CD4-positive, alpha-beta T cell treated with Interleukin-15 for 4 hours (primary cell): Measurements from ENCODE around the gene SETBP1.
A peak's percentile ranks its signal among the peaks of the same experiment; 100 is the strongest.
"Not testable (repeated sequence)": the region's sequence is repeated elsewhere in the genome, so short reads cannot be mapped to it uniquely, and the experiment has no call there.

Source experiments
- DNase-seq: peaks from one replicate; pipeline ENCODE4 v3.0.0-alpha.2; 2020; ENCODE audit warnings: low spot score

SETBP1 gene

DNA sequence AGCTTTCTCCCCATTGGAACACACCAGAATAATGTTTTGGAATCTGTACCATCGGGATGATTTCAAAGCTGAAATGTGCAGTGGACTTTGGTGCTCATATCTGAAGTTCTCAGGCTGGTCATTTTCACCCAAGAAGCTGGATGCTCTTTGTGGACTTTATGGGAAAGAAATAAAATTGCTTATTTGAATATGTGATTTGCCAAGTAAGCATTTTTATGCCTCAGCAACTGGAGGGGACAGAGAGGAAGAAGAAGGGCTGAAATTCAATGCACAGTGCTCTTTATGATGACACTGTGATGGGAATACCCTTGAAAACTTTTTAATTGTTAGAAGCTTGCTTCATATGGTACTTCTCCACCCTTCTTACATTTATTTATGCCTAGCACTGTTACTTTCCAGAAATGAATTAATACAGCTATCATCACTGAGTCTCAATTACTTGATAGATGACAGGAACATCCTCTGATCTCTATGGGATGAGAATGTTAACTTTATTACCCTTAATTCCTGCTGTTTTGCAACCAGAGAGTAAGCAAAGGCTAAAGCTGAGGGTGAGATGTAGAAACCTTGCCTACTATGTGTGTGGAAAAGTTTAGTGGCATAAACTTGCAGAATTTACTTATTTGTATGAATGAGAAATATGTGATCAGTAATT lies 23.6 kb downstream of the SETBP1 start:
- no peak for DNase-seq

DNA sequence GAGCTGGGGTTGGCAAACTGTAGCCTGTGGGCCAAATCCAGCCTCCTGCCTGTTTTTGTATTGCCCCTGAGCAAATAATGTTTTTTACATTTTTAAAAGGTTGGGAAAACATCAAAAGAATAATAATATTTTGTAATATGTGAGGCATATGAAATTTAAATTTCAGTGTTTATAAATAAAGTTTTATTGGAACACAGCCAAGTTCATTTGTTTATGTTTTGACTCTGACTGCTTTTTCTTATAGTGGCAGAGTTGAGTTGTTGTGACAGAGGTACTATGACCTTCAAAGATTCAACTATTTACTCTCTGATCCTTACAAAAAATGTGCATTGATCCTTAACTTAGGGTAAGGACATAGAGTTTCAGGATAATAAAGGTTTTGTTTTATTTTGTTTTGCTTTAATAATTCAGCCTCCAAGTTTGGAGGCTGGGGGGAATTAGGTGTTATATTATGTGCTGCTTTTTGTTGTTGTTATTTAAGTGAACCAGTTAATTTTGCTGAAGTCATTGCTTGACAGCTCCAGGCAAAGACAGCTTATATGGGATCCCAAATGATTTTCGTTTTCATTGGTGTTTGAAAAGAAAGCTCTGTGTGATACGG lies 24.5 kb downstream of the SETBP1 start:
- DNase-seq: no peak

DNA sequence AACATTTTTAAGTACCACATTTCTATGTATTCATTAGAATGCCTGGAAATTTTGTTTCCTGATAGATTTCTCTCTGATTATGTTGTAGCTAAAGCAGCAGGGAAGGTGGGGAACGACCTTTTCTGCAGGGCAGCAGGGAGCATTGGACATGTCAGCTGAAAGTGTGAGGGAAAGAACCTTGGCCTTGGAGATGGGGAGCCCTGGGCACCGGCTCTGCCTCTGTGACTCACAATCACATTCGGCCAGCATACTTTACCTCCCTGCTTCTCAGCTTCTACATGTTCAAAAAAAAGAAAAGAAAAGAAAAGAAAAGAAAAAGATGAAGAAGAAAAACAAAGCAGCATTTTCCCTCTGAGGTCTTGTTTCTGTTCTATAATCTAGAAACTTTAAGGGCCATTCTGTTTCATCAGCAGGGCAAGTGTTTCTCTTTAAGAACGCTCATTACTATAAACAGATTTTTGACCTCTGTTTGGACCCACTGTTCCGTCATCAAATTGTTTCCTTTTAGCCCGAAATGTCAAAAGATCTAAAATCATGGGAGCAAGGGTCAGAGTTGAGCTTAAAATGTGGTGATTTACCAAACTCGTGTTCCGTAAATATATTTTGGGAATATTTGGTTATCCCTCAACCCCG lies 27.9 kb downstream of the SETBP1 start:
- no peak for DNase-seq

DNA sequence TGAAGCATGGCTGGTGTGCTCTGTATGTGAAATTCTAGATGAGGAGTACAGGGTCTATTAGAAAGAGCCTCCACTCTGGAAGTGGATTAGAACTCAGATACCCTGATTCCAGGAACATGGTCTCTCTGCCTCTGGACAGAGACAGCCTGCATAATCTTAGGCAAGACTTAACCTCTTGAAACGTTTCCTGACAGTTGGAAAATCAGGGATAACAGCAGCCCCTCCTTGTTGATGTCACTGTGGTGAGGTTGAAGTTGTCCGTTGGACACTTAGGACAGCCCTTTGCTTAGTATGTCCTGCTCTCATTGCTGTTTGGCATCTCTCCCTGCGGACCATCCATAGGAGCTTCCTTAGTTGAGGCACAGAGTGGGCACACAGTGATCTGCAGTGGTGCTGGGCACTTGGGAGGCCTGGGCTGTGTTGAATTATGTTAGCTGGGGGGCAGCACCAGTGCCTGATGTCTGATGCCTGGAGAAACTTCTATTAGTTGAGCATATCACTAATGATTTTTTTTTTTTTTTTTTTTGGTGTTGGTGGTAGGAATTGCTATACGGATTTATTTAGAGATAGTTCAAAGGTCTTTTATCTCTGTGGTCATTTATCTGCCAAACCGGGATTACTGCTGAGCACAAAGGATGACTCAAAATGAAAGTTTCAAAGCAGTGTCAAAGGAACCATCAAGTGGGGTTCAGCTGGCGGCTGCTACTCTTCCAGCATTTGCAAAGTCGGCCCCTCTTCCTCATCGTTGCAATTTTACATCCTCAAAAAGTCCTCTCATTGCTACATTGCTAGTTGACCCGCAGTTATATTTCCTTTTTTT lies 28.8 kb downstream of the SETBP1 start:
- DNase-seq: no peak

DNA sequence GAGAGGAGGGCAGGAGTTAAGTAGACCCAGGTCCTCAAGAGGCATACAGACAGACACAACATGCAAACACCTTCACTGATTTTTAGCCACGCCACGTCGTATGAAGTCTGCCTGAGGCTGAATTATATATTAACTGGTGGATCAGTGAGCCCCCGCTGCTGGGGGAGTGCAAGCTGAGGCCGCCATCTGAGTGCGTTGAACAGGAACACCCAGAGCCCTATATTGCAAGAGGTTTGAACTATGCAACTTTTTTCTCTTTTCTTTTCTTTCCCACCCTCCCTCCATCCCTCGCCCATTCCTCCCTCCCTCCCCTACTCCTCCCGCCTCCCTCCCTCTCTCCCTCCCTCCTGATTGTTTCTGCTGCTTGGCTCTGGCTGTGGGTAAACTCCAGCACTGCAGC lies 30.2 kb downstream of the SETBP1 start:
- no peak for DNase-seq

DNA sequence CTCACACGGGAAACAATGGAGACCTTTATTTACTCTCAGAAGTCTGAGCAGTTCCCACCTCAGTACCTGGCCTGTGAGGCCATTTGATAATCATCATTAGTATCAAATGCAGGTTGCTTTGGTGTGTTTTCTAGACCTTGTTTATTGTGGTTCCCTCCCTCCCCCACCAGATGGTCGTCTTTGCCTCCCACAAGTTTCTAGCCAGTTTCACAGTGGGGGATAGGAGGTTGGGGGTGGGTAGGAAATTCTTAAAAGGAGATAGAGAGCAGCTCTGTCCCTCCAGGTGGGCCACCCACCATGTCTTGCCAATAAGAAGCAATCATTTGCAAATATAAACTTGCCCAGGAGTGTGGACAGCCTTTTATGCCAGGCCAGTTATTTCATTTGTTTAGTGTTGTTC lies 31.3 kb downstream of the SETBP1 start:
- no peak for DNase-seq

DNA sequence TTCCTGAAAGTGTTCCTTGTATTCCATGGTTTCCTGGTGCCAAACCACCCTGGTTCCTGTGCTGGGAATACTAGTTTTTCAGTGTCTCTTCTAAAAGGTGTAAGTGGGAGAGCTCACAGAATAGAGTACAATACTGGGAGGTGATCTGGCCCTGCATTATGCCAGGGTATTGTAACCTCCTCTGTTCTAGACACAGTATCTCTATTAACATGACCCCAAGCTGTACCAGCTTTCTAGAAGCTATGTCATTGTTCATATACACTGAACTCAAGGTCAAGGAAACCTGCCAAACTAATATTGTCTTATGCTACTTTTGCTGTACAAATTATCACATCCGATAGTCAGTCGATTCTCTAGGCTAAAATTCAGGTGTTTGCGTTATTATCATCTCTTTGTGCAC lies 32.7 kb downstream of the SETBP1 start:
- DNase-seq: no peak

DNA sequence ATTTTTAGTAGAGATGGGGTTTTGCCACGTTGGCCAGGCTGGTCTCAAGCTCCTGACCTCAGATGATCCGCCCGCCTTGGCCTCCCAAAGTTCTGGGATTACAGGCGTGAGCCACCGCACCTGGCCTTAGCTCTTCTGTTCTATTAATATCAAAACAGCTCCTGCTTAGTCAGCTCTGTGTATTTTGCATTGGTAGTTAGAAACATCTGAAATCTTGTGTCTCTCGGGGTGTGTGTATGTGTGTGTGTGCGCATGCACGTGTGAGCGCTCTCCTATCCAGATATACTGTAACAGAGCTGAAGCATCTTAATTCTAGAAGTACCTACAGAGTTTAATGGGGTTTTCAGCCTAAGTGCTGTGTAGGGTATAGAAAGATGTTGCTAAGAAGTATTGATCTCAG lies 33.7 kb downstream of the SETBP1 start:
- no peak for DNase-seq

DNA sequence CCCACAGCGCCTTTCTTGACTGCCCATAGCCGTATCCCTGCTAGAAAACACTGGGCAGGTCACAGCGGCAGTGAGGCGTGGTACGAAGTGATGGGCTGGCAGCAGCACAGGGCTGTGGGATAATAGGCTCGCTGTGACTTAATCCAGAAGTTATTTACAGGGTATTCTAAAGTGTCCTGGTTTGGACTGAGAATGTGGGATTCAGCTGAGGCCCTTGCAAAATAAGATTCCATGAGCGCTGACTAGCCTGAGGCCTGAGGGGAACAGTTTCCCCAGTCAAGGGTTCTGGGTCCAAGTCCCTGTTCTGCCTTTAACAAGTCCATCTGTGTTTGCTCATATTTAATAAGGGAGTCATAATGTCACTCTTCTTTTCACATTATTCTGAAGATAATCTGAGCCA lies 34.6 kb downstream of the SETBP1 start:
- no peak for DNase-seq

DNA sequence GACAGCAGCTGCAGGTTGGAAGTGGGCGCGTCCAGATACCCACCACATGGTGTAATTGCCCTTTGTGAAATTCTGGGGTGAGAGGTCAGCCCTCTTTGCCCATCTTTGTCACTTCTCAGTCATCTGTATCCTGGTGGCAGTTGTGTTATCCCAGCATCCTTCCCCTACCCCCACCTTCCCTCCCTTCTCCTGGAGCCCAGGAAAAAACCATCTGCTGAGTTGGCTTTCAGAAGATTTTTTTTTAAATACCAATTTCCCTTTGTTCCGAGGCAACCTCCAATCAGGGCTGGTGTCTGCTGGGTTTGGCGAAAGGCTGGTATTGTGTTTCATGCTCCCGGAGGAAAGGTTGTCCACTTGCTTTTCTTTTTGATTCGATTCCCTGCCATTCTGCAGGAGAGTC lies 35.2 kb downstream of the SETBP1 start:
- no peak for DNase-seq

DNA sequence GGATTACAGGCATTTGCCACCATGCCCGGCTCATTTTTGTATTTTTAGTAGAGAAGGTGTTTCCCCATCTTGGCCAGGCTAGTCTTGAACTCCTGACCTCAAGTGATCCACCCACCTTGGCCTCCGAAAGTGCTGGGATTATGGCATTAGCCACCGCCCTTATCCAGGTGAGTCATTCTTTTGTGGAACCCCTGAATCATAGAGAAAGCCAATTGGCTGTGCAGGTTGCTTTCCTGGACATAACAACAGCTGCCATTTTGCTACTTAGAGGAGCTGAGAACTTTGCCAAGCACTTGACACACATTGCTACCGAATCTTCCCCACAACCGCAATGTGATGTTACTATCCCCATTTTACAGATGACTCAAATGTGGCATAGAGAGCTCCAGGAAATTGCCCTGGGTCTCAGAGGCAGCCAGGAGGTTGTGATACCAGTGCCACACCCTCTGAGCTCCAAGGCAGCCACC lies 36.0 kb downstream of the SETBP1 start:
- peak; percentile 50 for DNase-seq

DNA sequence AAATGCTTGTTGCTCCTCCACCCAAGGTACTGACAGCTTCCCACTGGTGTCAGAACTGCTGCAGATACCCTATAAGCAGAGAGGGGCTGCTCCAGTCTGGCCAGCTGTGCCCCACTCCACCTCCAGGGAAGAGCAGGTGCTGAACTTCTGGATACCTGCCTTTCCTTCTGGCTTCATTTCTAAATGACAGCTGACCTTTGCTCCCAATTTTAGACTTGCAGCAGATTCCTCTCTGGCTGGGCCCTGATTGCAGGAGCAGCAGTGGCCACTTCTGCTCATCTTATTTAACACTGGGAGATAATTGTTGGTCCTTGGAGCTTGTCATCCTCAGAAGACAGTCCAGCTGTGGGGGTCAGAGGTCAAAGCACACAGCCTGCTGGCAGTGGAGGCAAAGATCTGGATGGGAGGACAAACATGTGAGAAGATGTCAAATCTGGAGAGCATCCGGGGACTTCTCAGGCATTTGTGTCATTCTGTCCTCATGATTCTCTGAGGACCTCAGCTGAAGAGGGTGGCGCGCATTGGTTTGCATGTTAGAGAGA lies 38.9 kb downstream of the SETBP1 start:
- no peak for DNase-seq

DNA sequence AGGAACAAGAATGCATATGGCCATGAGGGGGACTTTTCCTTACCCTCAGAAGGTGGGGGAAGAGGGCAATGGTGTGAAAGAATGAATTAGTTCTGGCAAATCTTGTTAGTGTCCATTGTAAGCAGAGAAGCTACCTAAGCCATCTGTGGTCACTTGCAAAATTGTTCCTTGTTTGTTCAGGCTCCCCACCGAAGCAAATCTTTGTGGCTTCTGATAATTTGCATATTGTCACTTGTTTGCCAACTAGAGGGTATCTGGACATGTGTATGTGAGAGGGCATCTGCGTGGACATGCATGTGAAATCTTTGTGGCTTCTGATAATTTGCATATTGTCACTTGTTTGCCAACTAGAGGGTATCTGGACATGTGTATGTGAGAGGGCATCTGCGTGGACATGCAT lies 41.1 kb downstream of the SETBP1 start:
- DNase-seq: not testable (repeated sequence)

DNA sequence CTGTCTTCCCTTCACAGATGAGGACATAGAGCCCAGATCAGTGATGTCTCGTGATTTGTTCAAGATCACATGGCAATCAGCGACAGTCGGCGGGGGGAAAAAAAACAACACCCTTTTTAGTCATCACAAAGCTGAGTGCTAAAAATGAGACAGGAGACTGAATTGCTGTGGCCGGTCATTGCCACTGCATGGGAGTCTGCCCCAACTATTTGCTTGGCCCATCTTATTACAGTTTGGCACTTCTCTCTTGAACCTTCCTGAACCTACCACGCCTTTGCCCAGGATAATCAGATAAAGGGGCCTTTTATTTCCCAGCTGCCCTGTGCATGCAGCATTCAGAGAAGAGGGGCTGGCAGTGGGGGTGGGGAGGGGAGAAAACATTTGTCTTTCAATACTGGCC lies 42.7 kb downstream of the SETBP1 start:
- DNase-seq: no peak

DNA sequence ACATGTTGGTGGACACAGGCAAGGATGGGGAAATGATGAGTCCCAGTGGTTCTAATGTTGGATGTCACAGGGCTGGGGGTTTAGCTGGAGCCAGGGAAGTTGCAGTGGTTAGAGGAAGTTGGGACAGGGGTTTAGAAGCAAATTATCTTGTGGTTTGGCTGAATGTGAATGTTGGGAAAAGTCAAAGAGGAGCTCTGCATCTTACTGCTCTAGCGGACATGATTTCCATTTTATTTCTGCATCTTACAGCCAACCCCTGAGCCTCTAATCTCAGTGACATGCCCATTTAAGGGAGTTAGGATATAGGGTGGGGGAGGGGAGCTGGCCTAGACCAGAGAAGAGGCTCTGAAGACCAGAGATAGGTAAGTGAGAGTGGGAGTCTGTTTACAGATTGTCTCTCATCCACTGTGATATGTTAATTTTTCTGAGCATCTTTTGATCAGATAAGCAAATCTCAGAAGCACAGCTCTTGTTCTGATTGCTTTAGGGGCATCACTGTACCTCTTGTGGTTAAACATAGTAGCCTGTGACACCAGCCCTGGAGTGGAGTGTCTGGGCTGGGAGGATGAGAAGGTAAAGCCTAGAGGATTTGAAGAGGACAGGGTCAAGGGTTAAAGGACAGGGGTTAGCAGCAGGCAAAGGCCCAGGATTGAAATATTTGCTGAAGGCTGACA lies 43.6 kb downstream of the SETBP1 start:
- DNase-seq: peak; percentile 35

DNA sequence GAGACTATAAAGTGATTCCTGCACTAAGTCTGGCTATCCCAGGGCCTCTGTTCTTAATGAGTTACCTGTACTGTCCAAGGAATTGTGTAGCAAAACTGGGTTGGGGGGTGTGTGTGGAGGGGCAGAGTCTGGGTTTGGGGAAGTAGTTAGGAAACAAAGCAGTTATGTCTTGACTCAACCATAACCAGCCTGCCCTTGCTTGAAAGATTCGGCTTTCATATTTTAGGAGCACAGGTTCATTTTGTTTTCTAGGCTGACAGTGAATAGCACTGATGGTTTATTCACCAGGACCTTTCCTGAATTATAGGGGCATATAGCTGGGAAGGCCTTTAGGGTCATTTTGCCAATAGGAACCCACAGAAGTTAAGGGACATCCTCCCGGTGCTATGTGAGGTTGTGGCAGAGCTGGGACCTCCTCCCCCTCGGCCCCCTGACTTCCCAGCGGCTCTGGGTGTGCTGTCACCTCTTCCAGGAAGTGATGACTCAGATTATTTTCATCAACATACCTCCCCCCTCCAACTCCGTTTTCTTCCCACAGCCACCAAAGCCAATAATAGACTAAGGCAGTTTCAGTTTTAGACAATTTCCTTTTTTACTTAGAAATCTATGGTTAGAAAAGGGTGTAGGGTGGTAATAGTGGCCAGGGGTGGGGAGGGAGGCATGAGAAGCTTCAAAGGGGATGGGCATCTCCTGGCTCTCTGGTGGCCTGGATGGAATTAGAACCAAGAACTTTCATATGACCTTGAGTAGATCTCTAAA lies 44.8 kb downstream of the SETBP1 start:
- peak; percentile 82 for DNase-seq

DNA sequence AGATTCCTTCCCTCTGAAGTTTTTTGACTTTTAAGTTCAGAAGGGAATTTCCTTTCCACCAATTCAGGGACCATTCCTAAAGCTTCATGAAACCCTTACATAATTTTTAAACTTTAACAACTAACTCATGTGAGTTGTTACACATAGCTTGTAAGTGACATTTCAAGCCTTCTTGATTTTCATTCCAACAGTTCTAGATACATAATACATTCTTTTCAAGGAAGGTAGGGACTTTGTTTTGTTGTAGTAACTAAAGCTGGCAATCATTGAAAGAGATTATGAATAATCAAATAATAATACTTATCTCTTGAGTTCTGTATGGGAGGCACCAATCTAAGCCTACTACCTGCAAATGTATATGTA lies 45.4 kb downstream of the SETBP1 start:
- DNase-seq: no peak

DNA sequence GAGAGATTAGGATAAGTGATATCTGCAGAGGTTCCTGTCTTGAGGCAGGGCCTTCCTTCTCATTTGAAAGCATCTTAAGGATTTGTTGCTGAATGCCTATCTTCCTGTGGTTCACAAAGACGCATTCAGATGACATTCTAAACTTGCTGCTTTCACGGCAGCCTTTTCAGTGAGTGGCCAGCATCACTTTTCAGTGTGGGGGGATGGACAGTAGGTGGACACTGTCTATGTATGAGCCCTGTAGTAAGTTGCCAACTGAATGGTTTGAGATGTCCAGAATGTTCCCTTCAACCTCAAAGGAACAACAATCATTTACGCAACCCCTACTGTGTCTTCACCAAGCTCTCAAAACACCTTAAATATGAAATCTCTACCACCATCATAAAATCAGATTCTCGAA lies 46.6 kb downstream of the SETBP1 start:
- no peak for DNase-seq

DNA sequence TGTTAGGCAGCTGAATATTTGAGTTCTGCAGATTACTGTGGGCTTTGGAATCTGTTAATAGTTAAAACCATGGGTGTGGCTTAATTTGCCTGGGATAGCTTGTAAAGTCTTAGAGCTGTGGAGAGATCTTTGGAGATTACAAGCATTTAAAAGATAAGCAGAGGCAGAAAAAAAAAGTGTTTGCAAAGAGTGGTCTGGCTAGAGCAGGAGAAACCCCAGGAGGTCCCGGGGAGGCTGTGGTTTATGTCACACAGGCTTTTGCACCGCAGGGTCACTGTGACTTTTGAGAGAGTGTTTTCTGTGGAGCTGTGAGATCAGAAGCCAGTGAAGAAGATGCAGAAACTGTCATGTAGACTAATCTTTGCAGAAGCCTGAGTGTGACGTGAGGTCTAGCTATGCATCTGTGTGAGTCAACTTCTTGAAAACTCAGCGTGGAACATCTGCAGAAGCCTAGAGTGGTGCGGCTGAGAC lies 49.0 kb downstream of the SETBP1 start:
- peak; percentile 68 for DNase-seq

DNA sequence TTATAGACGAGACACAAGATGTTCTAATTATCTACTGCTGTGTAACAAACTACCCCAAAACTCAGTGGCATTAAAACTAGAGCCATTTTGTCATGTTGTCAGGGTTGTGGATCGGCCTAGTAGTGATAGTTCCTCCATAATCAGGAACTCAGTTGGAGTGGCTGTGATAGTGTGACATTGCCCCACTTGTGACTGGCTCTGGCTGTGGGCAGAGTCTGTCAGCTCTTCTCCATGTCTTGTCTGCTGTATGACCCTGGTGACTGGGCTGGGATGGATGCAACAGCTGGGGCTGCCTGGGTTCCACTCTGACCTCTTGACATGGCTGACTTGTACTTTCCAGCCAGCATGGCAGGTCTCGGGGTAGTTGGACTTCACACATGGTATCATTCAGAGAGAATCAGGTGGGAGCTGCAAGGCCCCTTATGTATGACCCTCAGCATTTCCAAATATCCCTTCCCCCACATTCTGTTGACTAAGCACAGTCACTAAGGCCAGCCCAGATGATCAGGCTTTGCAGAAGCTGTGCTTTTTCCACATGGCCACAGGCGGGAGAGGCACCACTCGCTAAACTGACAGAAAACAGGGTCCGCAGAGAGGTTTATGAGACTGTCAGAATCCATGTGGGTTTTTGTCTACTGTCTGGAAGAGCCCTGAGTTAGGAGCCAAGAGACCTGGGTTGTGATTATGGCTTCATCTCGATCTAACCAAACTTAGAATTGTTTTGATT lies 50.3 kb downstream of the SETBP1 start:
- DNase-seq: no peak
